HG03039 (cell line): ENCODE data around the gene RANGAP1.
A peak's percentile ranks its signal among the peaks of the same experiment; 100 is the strongest.

Source experiments
- ATAC-seq: cut with Tn5 transposase; IDR thresholded peaks from one replicate; pipeline ENCODE4 v1.9.1; 2021; ENCODE audit warnings: mild to moderate bottlenecking, moderate library complexity; ENCODE audit not compliant: unreplicated experiment

Gene RANGAP1

DNA sequence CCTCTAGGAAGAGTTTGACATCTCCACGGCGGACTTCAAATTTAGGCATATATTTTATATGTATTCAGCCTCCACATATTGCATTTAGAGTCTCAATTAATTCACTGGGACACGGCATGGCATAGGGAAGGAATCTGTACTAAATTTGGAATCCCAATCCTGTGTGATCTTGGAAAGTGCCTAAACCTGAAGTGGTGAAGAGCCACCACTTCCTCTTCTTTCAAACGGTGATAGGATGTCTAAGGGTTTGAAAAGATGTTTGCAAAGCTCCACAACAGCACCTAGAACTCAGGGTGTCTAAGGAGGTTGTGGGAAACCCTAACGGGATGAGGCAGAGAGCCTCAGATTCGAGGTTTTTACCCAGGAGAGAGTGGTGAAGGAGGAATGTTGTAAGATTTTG lies 81.9 kb downstream of the RANGAP1 start:
- no peak for ATAC-seq

DNA sequence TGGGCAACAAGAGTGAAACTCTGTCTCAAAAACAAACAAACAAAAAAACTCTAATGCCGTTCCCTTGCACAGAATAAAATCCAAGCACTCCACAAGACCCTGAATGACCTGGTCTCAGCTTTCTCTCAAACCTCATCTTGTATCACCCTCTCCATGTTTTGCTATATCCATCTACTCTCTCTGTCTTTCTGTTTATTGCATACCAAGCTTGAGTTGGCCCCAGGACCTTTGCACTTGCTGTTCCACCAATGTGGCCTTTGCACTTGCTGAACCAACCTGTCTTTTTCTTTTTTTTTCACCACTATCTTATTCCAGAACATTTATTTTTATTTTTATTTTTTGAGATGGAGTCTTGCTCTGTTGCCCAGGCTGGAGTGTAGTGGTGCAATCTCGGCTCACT lies 82.9 kb downstream of the RANGAP1 start:
- ATAC-seq, result no peak

GRCh38 chr22:41201141-41201540 lies 84.8 kb downstream of the RANGAP1 start:
- no peak for ATAC-seq

DNA sequence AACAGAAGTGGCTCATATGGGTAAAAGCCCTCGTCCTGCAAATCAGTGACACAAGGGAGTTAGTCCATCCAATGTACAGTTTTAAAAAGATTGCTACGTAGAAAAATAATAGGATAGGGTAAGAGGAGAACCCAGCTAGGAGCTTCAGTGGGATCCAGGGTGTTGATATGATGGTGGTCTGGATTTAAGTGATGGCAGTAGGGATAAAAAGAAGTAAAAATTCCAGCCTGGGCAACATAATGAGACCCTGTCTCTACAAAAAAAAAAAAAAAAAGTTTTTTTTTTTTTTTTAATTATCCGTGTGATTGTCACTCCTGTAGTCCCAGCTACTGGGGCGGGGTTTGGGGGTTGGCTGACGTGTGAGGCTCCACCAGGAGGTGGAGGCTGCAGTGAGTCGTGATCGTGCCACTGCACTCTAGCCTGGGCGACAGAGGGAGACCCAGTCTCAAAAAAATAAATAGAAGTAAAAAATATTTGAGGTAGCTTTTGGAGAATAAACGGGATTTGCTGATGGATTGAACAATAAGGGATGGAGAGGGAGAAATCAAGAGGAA lies 87.9 kb downstream of the RANGAP1 start:
- no peak for ATAC-seq

DNA sequence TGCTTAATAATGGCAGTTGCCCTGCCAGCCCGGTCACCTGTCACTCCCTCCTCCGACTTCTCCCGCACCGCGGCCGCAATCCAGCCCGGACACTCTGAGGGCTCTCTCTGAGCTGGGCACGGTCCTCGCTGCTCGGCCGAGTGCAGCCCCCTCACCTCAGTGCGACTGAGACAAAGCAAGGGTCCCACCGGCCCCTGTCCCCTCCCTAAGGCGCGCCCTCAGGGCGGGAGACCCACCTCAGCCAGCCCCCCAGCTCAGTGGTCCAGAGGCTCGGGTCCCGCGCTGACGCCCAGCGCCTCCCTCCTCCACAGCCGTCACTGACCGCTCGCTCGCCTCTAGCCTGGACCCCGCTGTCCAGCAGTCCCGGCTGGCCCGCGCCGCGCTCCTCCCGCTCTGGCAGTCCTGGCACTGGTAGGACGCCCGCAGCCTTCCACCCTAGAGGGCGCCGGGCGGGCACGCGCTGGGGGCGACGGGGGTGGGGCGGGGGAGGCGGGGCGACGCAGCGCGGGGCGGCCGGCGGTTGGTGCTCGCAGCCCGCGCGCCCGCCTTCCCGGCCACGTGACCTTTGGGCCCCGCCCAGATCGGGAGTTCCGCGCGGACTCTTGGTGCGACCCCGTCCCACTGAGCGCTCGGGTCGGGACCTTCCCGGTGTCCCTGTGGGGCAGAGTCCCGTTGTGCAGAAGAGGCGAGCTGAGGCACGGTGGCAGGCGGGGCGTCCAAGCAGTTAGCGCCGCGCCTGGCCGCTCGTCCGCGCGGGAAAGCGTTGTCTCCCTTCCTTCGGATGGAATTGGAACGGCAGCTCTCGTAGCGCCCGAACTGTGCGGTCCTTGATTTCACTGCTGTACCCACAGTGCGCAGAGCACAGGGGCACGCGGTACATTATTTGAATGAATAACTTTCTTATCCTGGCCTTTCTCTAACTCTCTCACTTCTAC lies 88.7 kb downstream of the RANGAP1 start:
- ATAC-seq, result peak; percentile 71
